Measurements from ENCODE around the gene KIF18A. TPM values are rescaled to one million over a fixed set of nuclear protein-coding genes. Genes with fewer than 3 reads are reported as not detected.

The KIF18A gene
- 5.0 and 11.9 TPM in 2 replicates for polyA plus RNA-seq (2011; rRNA removed)
- polyA minus RNA-seq (2011; rRNA and poly(A)+ RNA removed): 10.4 and 11.5 TPM in 2 replicates

- H3K4me3 ChIP-seq (ENCODE audit: low read depth, low read length): peak within 1 kb of the TSS; percentile 63
- no peaks in the 10 kb centered on the region for H3K36me3 ChIP-seq (ENCODE audit: control insufficient read depth, insufficient read depth, low read length)
- no peak for TF ChIP-seq CTCF (IDR thresholded peaks at IDR 0.05; ENCODE audit: insufficient read depth, low read depth, low read length)
- H3K27me3 ChIP-seq (ENCODE audit: control insufficient read depth, insufficient read depth, low read length): no peaks in the 10 kb centered on the region
- peak; percentile 96 for DNase-seq (ENCODE audit: low read depth)
- POLR2A ChIA-PET: interaction anchor here (0.6 to 1.4 kb wide), 6 partner anchors 11 to 1226 kb away, joined by 3 to 6 read pairs (median 4); no protein-coding TSS in a partner anchor
- CTCF ChIA-PET: interaction anchor here (0.8 to 1.3 kb wide), 5 partner anchors 18 to 409 kb away, joined by 3 read pairs; no protein-coding TSS in a partner anchor
Measured at GRCh38 chr11:28107750-28108618, at the start of gene KIF18A, which contains the start of gene METTL15. Gene KIF18A (minus strand): TSS chr11:28108156. CDS start chr11:28097947, 10,209 bp downstream. Gene METTL15 (plus strand): TSS chr11:28108388. CDS start chr11:28113335, 4,947 bp downstream.

GRCh38 chr11:28153586-28153985 is 45.6 kb upstream of the KIF18A start:
- Histone ChIP-seq H3K36me3 (ENCODE audit: control insufficient read depth, insufficient read depth, low read length) (peaks cover 4% of the 10 kb centered on the region), H3K27me3 (ENCODE audit: control insufficient read depth, insufficient read depth, low read length) (no peaks in the 10 kb centered on the region), H3K4me3 (ENCODE audit: low read depth, low read length) (no peak overlapping the region)
- POLR2A ChIA-PET: no interaction called here
- TF ChIP-seq CTCF (IDR thresholded peaks at IDR 0.05; ENCODE audit: insufficient read depth, low read depth, low read length): no peak
- peak; percentile 11 for DNase-seq (ENCODE audit: low read depth)
- CTCF ChIA-PET: no interaction called here

GRCh38 chr11:28152743-28153142 is 44.8 kb upstream of the KIF18A start:
- POLR2A ChIA-PET: no interaction called here
- DNase-seq (ENCODE audit: low read depth): no peak
- Histone ChIP-seq H3K4me3 (ENCODE audit: low read depth, low read length) (no peak overlapping the region), H3K27me3 (ENCODE audit: control insufficient read depth, insufficient read depth, low read length) (no peaks in the 10 kb centered on the region), H3K36me3 (ENCODE audit: control insufficient read depth, insufficient read depth, low read length) (peaks cover 2% of the 10 kb centered on the region)
- no peak for TF ChIP-seq CTCF (IDR thresholded peaks at IDR 0.05; ENCODE audit: insufficient read depth, low read depth, low read length)
- CTCF ChIA-PET: no interaction called here

- ChIA-PET POLR2A (no interaction called here), CTCF (interaction anchor here (1.2 kb wide), 1 partner anchor 23 kb away, joined by 3 read pairs; no protein-coding TSS in a partner anchor)
- Histone ChIP-seq H3K4me3 (ENCODE audit: low read depth, low read length) (no peak overlapping the region), H3K27me3 (ENCODE audit: control insufficient read depth, insufficient read depth, low read length) (no peaks in the 10 kb centered on the region), H3K36me3 (ENCODE audit: control insufficient read depth, insufficient read depth, low read length) (no peaks in the 10 kb centered on the region)
- peak; percentile 64 for DNase-seq (ENCODE audit: low read depth)
- no peak for TF ChIP-seq CTCF (IDR thresholded peaks at IDR 0.05; ENCODE audit: insufficient read depth, low read depth, low read length)
Measured at GRCh38 chr11:28146123-28146751, 38.3 kb upstream of the KIF18A start.

GRCh38 chr11:28144808-28145207 is 36.9 kb upstream of the KIF18A start:
- H3K36me3 ChIP-seq (ENCODE audit: control insufficient read depth, insufficient read depth, low read length): peaks cover 3% of the 10 kb centered on the region
- no peak for DNase-seq (ENCODE audit: low read depth)
- no peak for TF ChIP-seq CTCF (IDR thresholded peaks at IDR 0.05; ENCODE audit: insufficient read depth, low read depth, low read length)
- H3K4me3 ChIP-seq (ENCODE audit: low read depth, low read length): no peak overlapping the region
- CTCF ChIA-PET: interaction anchor here (1.2 kb wide), 2 partner anchors 21 to 446 kb away, joined by 3 to 4 read pairs; no protein-coding TSS in a partner anchor
- POLR2A ChIA-PET: no interaction called here
- H3K27me3 ChIP-seq (ENCODE audit: control insufficient read depth, insufficient read depth, low read length): no peaks in the 10 kb centered on the region
